Liver (tissue), 3 donors: ENCODE results near the gene SLC25A15.

ENCODE experiments used
- CTCF ChIP-seq: fragments of 150-350 bp; IDR thresholded peaks from 2 replicates; pipeline ENCODE4 v1.5.1; 2017; ENCODE audit warnings: improper control_type of control experiment, low read depth, low read length; ENCODE audit not compliant: missing input control
- HNF4A ChIP-seq, 2 donors: conservative IDR thresholded peaks; 2 replicates each; pipeline ENCODE4 v1.6.1; 2016; ENCODE audit warnings: antibody characterized with exemption in 2 of 2, mild to moderate bottlenecking in 2 of 2
- donor health status: healthy.
- donor health status: healthy.

GRCh38 chr13:40776232-40776631 lies 13.2 kb upstream of the SLC25A15 start:
- TF ChIP-seq HNF4A (conservative IDR thresholded peaks at IDR 0.05) (no peak), CTCF (no peak)
